GM12892 (cell line): ENCODE measurements around the gene TBX2.

Experiments
- POLR2A ChIP-seq: IDR thresholded peaks from 2 replicates; pipeline ENCODE4 v1.6.1; 2011; ENCODE audit warnings: low read depth, low read length, control low read depth
- POLR2AphosphoS5 ChIP-seq: IDR thresholded peaks from 2 replicates; pipeline ENCODE4 v1.6.1; 2011; ENCODE audit warnings: low read depth, low read length, control low read depth

DNA sequence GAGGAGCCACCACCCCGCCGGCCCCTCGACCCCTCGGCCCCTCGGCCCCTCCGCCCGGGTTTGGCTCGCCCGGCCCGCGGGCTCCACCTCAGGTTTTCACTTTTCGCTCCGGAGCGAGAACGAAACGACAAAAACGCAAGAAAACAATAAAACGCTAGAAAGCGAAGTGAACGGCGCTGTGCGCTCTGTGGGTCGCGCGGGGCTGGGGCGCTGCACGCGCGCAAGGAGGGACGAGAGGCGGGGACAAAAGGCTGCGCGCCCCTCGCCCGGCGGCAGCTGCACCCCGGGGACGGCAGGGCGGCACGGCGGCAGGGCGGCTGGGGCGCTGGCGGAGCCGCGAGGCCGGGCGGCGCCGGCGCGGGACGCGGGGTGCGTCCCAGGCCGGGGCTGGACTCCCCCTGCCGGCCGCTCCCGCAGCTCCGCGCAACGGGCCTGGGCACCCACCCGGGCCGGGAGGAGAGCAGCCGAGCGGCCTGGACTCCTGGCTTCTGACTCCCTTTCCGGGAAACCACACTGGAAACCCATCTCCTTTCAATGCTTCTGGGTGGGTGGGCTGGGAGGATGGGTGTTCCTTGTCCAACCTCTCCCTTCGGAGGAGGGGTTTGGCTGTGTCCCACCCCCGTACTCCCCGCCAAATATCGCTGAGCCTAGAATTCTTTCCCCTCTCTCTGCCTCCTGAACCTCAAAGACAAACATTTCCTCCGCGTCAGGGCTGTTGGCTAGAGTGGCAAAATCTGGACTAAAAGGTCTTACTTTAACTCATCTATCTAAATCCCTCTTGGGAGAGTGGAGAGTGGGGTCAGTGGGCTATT is 9.9 kb downstream of the TBX2 start:
- TF ChIP-seq POLR2A = no peak
- TF ChIP-seq POLR2AphosphoS5 = no peak
